ENCODE results near the gene HAAO. TPM values are rescaled to one million over a fixed set of nuclear protein-coding genes. Genes with fewer than 3 reads are reported as not detected.
A peak's percentile ranks its signal among the peaks of the same experiment; 100 is the strongest.

HAAO gene
- total and polyA plus RNA-seq, 2 of the 13 experiments (the other 11 are each of a cell fraction or from before 2014, with no cell fraction given): 36.1 to 42.7 TPM

- no peak for TF ChIP-seq ZNF280D (CRISPR knock-in tag; IDR thresholded peaks at IDR 0.05)
- TF ChIP-seq REPIN1 (CRISPR knock-in tag; IDR thresholded peaks at IDR 0.05; ENCODE audit: borderline replicate concordance, low read depth): 0 out of 2 replicates have a peak, but pooled peaks have one; percentile 22
- TF ChIP-seq RXRA (CRISPR knock-in tag; IDR thresholded peaks at IDR 0.05): peak; percentile 15; the same call in 1 of the 2 replicates
- no peak for TF ChIP-seq ZNF234 (CRISPR knock-in tag; conservative IDR thresholded peaks at IDR 0.05)
- TF ChIP-seq ZMYM4 (CRISPR knock-in tag; IDR thresholded peaks at IDR 0.05): peak; percentile 67
- TF ChIP-seq AGO1 (IDR thresholded peaks at IDR 0.05; ENCODE audit: low read depth, low read length, poor library complexity, severe bottlenecking): no peak
- peak; percentile 44 for TF ChIP-seq TEAD3 (CRISPR knock-in tag; optimal IDR thresholded peaks at IDR 0.05; ENCODE audit: borderline replicate concordance)
- TF ChIP-seq ZNF709 (CRISPR knock-in tag; IDR thresholded peaks at IDR 0.05): no peak
- TF ChIP-seq BATF2 (CRISPR knock-in tag; IDR thresholded peaks at IDR 0.05): no peak
- 0 out of 2 replicates have a peak, but pooled peaks have one; percentile 19 for TF ChIP-seq KDM2A (CRISPR knock-in tag; IDR thresholded peaks at IDR 0.05; ENCODE audit: borderline replicate concordance, low read depth)
- TF ChIP-seq MEIS2 (CRISPR knock-in tag; IDR thresholded peaks at IDR 0.05): no peak
- TF ChIP-seq ZNF768 (CRISPR knock-in tag; IDR thresholded peaks at IDR 0.05): no peak
- TF ChIP-seq MTA3 (CRISPR knock-in tag; IDR thresholded peaks at IDR 0.05): no peak
- no peak for TF ChIP-seq GLMP (CRISPR knock-in tag; IDR thresholded peaks at IDR 0.05; ENCODE audit: borderline replicate concordance)
- TF ChIP-seq FOXP4 (CRISPR knock-in tag; IDR thresholded peaks at IDR 0.05): peak; percentile 14; the same call in 1 of the 2 replicates
- peak; percentile 30 for TF ChIP-seq AGO2 (optimal IDR thresholded peaks at IDR 0.05; ENCODE audit: low read depth, low read length)
- TF ChIP-seq ZNF569 (CRISPR knock-in tag; IDR thresholded peaks at IDR 0.05; ENCODE audit: borderline replicate concordance): no peak
- TF ChIP-seq ZSCAN31 (CRISPR knock-in tag; IDR thresholded peaks at IDR 0.05; ENCODE audit: low read depth): 0 out of 2 replicates have a peak, but pooled peaks have one; percentile 17
- peak; percentile 23; the same call in 1 of the 2 replicates for TF ChIP-seq PITX1 (CRISPR knock-in tag; IDR thresholded peaks at IDR 0.05)
- no peak for TF ChIP-seq CSRNP2 (CRISPR knock-in tag; conservative IDR thresholded peaks at IDR 0.05; ENCODE audit: low read depth)
Observed at GRCh38 chr2:42770288-42771131, 21.9 kb downstream of the HAAO start (continued).
